HG02973 (cell line): ENCODE measurements around the gene PLXNA1.

ENCODE experiments used
- ATAC-seq: cut with Tn5 transposase; IDR thresholded peaks from one replicate; pipeline ENCODE4 v1.9.1; 2021; ENCODE audit warnings: moderate library complexity; ENCODE audit not compliant: unreplicated experiment

Gene PLXNA1

GRCh38 chr3:126952983-126953660 is 29.8 kb upstream of the PLXNA1 start:
- ATAC-seq: no peak

GRCh38 chr3:126954141-126954842 is 28.6 kb upstream of the PLXNA1 start:
- ATAC-seq: peak; percentile 46

DNA sequence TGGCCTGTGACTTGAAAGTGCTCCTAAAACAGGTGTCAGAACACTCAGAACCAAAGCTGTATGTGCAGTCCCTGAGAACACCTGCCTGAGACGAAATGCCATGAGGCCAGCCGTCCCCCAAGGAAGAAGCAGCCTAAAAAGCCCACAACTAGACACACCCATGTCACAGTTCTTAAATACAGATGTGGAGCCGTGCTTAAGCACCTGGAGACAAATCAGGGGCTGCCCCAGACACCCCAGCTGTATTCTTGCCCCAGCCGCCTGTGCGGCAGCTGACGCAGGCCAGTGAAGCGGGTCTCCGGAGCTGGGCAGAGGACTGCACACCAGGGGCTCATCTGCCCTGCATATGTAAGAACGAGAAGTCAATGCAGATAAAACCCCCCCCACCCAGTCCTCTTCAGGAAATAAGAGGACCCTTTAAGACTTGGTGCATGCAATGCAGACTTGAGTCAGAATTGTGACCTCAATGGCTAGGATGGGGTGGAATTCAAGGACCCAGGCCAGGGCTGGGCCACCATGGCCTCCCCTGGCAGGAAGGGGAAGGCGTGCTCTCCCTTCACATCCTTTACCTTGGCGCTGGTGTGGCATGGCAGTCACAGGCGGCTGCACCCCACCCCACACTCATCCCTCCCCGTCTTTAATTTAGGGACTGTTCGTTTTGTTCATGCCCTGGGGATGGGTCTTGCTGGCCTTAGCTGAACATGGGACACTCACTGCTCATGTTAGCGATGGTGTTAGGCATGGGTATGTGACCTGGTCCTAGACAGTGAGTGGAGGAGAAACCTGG is 27.7 kb upstream of the PLXNA1 start:
- peak; percentile 80 for ATAC-seq

- no peak for ATAC-seq
Observed at GRCh38 chr3:126956361-126956760, 26.6 kb upstream of the PLXNA1 start.

- no peak for ATAC-seq
Observed at GRCh38 chr3:126956866-126957650, 25.9 kb upstream of the PLXNA1 start.

DNA sequence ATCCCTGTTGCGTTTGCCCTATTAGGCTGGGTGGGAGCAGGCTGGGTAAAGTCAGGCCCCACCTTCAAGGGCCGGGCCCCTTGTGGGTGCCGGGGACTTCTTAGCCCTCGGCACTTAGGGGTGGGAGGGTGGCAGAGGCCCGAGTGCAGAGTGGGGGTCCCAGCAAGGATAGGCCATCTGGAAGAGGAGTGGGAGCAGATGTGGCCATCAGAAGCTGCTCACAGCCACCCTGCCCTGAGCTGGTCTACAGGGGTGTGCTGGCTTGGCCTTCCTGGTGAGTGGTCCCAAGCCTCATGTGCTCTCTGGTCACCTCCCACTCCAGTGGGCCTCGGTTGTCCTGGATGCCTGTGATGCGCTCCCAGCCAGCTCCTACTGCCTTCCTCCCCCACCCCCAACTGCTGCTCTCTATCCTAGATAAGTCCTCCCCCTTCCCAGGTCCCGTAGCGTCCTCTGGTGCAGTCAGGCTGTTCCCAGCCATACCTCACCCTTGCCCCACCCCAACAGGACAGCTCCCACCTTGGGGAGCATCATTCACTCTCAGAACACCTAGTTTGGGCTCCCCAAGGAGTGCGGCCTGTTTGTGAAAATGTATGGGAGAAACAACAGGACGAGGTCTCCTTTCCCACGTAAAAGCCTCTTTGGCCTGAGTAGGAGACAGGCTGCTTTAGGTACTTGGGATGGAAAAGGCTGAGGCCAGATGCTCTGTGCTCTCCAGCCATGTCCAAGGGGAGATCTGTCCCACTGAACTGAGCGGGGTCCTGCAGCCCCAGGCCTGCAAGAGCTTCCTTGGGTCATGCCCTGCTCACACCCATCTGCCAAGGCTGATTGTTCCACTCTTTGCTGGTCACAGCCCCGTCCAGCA is 24.9 kb upstream of the PLXNA1 start:
- no peak for ATAC-seq

GRCh38 chr3:126958638-126959085 is 24.3 kb upstream of the PLXNA1 start:
- no peak for ATAC-seq

DNA sequence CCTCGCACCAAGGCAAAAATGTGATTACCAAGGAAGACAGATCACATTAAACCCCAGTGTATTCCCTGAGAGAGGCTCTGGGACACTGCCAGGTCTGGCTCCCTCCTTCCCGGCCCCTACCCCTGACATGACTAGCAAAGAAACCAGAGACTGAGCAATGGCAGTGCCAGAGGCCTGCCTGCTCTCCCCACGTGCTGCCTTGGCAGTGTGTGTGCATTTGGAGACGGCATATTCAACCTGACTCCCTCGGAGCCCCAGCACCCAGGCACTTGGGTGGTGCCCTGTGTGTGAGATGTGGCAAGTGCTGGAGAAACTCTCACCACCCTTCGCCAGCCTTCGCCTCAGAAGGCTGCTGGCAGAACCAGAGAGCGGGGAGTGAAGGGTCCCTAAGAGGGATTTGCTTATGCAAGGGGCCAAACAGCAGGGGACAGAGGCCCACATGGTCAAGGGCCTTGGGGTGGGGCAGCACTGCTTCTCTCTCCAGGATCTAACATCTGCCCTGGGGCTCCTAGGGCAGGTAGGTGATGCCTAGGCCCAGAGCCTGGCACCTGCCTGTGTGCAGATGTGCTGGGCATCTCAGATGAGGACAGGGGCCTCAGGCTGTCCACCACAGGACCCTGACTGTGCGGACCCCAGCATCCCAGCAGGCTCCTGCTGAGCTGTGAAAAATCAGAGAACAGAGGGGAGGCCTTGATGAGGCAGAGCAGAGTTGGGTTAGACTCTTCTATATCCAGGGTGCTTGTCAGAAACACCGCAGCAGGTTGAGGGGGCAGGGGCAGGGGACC is 23.6 kb upstream of the PLXNA1 start:
- no peak for ATAC-seq

GRCh38 chr3:126959921-126960603 is 22.9 kb upstream of the PLXNA1 start:
- ATAC-seq: no peak

DNA sequence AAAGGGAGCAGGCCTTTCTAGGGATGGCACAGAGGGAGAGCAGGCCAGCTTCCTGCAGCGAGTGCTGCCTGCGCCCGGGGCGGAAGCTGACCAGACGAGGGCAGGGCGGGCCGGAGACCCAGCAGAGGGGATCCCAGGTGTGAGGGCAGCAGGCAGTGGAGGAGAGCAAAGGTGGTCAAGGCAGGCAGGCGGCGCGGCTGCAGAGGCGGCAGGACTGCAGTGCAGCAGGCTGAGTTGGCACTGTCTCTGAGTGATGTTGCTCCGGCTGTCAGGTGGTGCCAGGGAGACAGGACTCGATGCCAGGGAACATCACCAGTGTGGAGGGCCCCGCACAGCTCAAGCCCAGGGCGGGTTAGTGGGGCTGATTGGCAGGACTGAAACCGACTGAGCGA is 22.3 kb upstream of the PLXNA1 start:
- no peak for ATAC-seq

GRCh38 chr3:126961191-126961790 is 21.6 kb upstream of the PLXNA1 start:
- ATAC-seq: no peak

- ATAC-seq: no peak
Observed at GRCh38 chr3:126961791-126962461, 21.0 kb upstream of the PLXNA1 start.

DNA sequence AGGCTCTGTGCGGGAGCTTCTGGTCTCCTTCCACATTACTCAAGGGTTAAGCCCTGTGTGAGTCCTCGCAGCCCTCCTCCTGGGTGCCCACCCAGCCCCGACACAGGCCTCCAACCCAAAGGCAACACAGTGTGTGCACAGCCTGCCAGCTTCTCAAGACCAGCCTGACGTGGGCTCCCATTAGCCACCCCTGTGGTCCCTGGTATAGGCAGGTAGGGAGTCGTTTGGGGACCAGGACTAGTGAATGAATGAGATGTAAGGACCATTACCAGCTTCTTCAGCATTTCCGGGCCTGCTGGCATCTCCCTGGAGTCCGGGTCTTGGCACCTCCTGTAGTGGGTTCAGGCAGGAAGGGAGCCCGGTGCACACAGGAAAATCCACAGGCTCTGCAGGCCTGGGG is 20.2 kb upstream of the PLXNA1 start:
- no peak for ATAC-seq

GRCh38 chr3:126963261-126964190 is 19.4 kb upstream of the PLXNA1 start:
- ATAC-seq: no peak

GRCh38 chr3:126964261-126964660 is 18.7 kb upstream of the PLXNA1 start:
- ATAC-seq: no peak

GRCh38 chr3:126964950-126965349 is 18.0 kb upstream of the PLXNA1 start:
- no peak for ATAC-seq
